ENCODE measurements around the gene SMC1A. TPM values are rescaled to one million over a fixed set of nuclear protein-coding genes. Genes with fewer than 3 reads are reported as not detected.
"Not testable (repeated sequence)": the region's sequence is repeated elsewhere in the genome, so short reads cannot be mapped to it uniquely, and the experiment has no call there.

Gene SMC1A
- total RNA-seq, 6 experiments from 2014 or later = 40.5 to 62.0 (median 58.4) TPM

DNA sequence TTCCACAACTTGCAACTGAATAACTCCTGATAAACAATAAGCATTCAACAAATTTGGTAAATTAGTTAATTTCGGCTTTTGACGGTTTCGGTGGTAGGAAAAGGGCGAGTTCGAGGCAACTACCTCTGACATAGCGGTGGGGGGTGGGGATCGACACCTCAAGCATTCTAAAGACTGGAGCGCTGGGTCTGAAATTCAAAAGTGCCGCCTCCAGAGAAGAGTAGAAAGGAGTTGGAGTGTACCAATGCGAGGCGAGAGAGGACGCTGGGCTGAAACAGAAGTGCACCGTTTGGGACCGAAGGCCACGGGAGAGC, 725 bp downstream of the SMC1A start:
- H3K4me3 Mint-ChIP-seq = peak overlapping the region; percentile 91
- peaks cover 5% of the 10 kb centered on the region; the same call in 1 of the 2 replicates for H3K36me3 Mint-ChIP-seq (ENCODE audit: low read depth)
- H3K27me3 Mint-ChIP-seq (ENCODE audit: insufficient read depth) = peaks cover 3% of the 10 kb centered on the region
- no peak for DNase-seq
- H3K9me3 Mint-ChIP-seq = no peaks in the 10 kb centered on the region
- TF ChIP-seq, protein P1, sequence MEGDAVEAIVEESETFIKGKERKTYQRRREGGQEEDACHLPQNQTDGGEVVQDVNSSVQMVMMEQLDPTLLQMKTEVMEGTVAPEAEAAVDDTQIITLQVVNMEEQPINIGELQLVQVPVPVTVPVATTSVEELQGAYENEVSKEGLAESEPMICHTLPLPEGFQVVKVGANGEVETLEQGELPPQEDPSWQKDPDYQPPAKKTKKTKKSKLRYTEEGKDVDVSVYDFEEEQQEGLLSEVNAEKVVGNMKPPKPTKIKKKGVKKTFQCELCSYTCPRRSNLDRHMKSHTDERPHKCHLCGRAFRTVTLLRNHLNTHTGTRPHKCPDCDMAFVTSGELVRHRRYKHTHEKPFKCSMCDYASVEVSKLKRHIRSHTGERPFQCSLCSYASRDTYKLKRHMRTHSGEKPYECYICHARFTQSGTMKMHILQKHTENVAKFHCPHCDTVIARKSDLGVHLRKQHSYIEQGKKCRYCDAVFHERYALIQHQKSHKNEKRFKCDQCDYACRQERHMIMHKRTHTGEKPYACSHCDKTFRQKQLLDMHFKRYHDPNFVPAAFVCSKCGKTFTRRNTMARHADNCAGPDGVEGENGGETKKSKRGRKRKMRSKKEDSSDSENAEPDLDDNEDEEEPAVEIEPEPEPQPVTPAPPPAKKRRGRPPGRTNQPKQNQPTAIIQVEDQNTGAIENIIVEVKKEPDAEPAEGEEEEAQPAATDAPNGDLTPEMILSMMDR (IDR thresholded peaks at IDR 0.05) = no peak
- H3K4me1 Mint-ChIP-seq (ENCODE audit: low read depth) = peaks cover 32% of the 10 kb centered on the region
- peak overlapping the region; percentile 94 for H3K27ac Mint-ChIP-seq

DNA sequence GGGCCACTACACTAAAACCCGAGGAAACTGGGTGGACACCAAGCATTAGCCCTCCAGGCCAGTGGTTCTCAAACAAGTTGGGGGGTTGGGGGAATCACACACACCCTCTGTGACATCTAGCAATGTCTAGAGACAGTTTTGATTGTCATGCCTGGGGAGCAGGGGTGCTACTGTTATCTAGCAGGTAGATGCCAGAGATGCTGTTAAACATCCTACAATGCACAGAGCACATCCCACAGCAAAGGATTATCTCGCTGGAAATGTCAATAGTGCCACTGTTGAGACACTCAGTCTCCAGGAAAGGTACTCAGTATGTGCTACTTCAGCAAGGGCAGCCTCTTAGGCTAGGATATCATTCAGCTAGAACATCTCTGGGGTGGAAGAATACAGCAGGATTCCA, 1.3 kb downstream of the SMC1A start:
- DNase-seq = no peak
- Mint-ChIP-seq H3K27me3 (ENCODE audit: insufficient read depth) (peaks cover 3% of the 10 kb centered on the region), H3K4me3 (peak overlapping the region; percentile 91), H3K9me3 (no peaks in the 10 kb centered on the region), H3K27ac (peak overlapping the region; percentile 94), H3K4me1 (ENCODE audit: low read depth) (peaks cover 32% of the 10 kb centered on the region), H3K36me3 (ENCODE audit: low read depth) (peaks cover 5% of the 10 kb centered on the region; the same call in 1 of the 2 replicates)
- TF ChIP-seq, protein P1 (IDR thresholded peaks at IDR 0.05) = no peak

DNA sequence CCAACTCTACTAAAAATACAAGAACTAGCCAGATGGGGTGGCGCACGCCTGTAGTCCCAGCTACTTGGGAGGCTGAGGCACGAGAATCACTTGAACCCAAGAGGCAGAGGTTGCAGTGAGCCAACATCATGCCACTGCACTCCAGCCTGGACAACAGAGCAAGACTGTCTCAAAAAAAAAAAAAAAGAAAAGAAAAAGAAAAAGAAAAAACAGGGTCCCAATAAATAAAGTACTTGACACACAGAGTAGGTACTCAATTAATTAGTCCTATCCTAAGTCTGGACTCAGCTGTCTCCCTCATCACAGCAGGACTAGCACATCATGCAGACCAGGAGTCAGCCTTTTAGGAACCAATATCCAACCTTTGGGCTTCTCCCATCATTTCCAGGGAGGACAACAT, 2.1 kb downstream of the SMC1A start:
- not testable (repeated sequence) for H3K9me3 Mint-ChIP-seq; H3K27ac Mint-ChIP-seq; H3K36me3 Mint-ChIP-seq (ENCODE audit: low read depth); H3K27me3 Mint-ChIP-seq (ENCODE audit: insufficient read depth); DNase-seq
- Mint-ChIP-seq H3K4me1 (ENCODE audit: low read depth) (peaks cover 32% of the 10 kb centered on the region), H3K4me3 (peak overlapping the region; percentile 91; the same call in 1 of the 2 replicates)

DNA sequence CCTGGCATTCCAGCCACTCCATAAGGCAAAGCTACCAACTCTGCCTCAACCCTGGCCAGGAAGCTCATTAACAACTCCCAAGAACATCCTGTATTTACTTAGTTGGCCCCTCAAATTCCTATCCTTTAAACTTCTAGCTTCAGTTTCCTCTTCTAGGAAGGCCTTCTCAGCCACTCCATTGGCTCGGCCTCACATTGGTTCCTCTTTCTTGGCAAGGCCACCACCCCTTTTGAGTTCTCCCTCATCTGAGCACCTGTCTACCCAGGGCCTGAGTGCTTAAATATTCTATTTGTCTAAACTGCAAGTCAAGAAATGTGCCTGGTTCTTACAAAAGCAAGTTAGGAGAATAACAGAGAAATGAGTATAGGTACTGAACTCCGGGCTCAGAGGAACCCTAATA, 10.0 kb downstream of the SMC1A start:
- H3K27ac Mint-ChIP-seq = no peak overlapping the region
- H3K36me3 Mint-ChIP-seq (ENCODE audit: low read depth) = peaks cover 4% of the 10 kb centered on the region; the same call in 1 of the 2 replicates
- no peaks in the 10 kb centered on the region for H3K9me3 Mint-ChIP-seq
- H3K4me1 Mint-ChIP-seq (ENCODE audit: low read depth) = no peaks in the 10 kb centered on the region
- H3K27me3 Mint-ChIP-seq (ENCODE audit: insufficient read depth) = no peaks in the 10 kb centered on the region; the same call in 1 of the 2 replicates
- no peak for DNase-seq
- H3K4me3 Mint-ChIP-seq = no peak overlapping the region
- TF ChIP-seq, protein P1 (IDR thresholded peaks at IDR 0.05) = no peak

DNA sequence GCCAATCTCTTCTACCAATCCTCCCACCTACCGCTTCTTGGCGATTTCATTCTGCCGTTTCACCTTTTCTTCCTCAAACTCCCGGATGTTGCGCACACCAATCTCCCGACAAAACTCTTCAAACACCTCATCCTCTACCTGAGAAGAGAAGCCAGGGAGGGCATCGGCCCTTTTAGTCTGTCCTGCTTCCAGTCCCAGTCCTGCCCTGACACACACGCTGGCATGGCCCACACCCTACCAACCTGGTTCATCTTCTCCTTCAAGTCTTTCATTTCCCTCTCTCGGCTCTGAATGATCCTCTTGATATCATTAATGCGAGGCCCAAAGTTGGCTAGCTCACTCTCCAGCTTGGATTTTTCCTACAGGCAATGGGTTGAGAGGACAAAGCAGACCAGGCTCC, 18.9 kb downstream of the SMC1A start:
- H3K36me3 Mint-ChIP-seq (ENCODE audit: low read depth) = peaks cover 11% of the 10 kb centered on the region
- DNase-seq = no peak
- no peak overlapping the region for H3K27ac Mint-ChIP-seq
- no peaks in the 10 kb centered on the region for H3K27me3 Mint-ChIP-seq (ENCODE audit: insufficient read depth)
- H3K4me1 Mint-ChIP-seq (ENCODE audit: low read depth) = no peaks in the 10 kb centered on the region; the same call in 1 of the 2 replicates
- no peak overlapping the region for H3K4me3 Mint-ChIP-seq
- H3K9me3 Mint-ChIP-seq = no peaks in the 10 kb centered on the region
- TF ChIP-seq, protein P1 (IDR thresholded peaks at IDR 0.05) = no peak

DNA sequence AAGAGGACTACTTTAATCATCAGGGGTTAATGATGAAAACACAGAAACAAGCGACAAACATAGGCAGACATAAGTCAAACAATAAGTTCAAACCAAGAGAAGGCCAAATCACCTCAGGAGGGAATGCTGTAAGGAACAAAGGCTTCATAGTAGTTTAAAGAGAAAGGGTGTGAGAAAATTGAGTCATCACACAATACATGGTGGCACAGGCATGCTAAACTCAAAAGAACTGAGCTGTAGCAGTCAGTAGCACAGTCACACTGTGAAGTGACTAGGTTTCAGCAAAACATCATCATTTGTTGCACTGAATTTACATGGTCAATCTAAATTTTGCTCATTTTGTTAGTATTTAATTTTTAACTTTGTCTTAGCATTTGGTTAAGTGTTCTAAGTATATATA, 24.2 kb downstream of the SMC1A start:
- Mint-ChIP-seq H3K27me3 (ENCODE audit: insufficient read depth) (no peaks in the 10 kb centered on the region), H3K4me3 (no peak overlapping the region), H3K9me3 (no peaks in the 10 kb centered on the region), H3K36me3 (ENCODE audit: low read depth) (peaks cover 11% of the 10 kb centered on the region), H3K4me1 (ENCODE audit: low read depth) (no peaks in the 10 kb centered on the region; the same call in 1 of the 2 replicates), H3K27ac (no peak overlapping the region)
- no peak for DNase-seq
- TF ChIP-seq, protein P1 (IDR thresholded peaks at IDR 0.05) = no peak

Data from HFFc6 (cell line).